ENCODE data around the gene PDE8B. TPM values are rescaled to one million over a fixed set of nuclear protein-coding genes. Genes with fewer than 3 reads are reported as not detected.

The PDE8B gene
- total RNA-seq, 1 donor from 2014 or later = 2.6 TPM

- TF ChIP-seq CTCF (IDR thresholded peaks at IDR 0.05; ENCODE audit: unreplicated experiment) = no peak
- Mint-ChIP-seq H3K4me3 (ENCODE audit: low read depth) (no peak overlapping the region), H3K27me3 (no peaks in the 10 kb centered on the region), H3K4me1 (ENCODE audit: low read depth) (peaks cover 6% of the 10 kb centered on the region), H3K27ac (no peak overlapping the region), H3K9me3 (ENCODE audit: low read depth) (peaks cover 6% of the 10 kb centered on the region), H3K36me3 (ENCODE audit: insufficient read depth) (no peaks in the 10 kb centered on the region)
- no peak for DNase-seq (ENCODE audit: low spot score, unreplicated experiment)
These were observed 107.6 kb downstream of the PDE8B start for GRCh38 chr5:77318060-77318459.

DNA sequence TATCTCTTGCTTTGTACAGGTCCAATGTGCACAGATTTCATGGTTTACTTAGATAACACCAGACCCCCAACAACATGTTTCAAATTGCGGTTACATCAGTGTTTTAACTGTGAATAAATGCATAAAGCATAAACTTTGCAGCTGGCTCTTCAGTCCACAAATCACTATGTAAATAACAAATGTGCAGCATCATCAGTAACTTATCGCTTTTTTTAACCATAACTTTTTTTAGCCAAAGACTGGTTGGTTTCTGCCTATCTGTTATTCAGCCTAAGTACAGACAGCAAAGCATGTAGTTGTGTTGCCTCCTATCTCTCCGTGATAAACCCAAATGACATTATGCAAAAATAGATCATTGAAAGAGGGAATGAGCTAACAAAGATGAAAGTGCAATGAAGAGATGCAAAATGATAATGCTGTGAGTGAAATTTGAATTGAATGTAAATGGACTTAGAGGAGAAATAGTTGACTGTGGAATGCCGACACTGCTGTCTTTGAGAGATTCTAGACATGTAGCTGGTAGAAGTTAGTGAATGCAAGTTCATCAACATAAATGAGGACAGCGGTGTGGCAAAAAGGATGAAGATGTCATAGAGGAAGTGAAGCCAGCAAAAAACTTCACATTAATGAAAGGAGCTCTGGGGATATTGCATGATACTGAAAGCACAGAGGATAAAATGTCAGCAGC, 108.8 kb downstream of the PDE8B start:
- DNase-seq (ENCODE audit: low spot score, unreplicated experiment) = no peak
- no peak for TF ChIP-seq CTCF (IDR thresholded peaks at IDR 0.05; ENCODE audit: unreplicated experiment)
- Mint-ChIP-seq H3K4me3 (ENCODE audit: low read depth) (no peak overlapping the region), H3K9me3 (ENCODE audit: low read depth) (peaks cover under 1% of the 10 kb centered on the region), H3K27ac (no peak overlapping the region), H3K36me3 (ENCODE audit: insufficient read depth) (no peaks in the 10 kb centered on the region), H3K4me1 (ENCODE audit: low read depth) (peaks cover 6% of the 10 kb centered on the region), H3K27me3 (no peaks in the 10 kb centered on the region)

- DNase-seq (ENCODE audit: low spot score, unreplicated experiment) = no peak
- peaks cover 6% of the 10 kb centered on the region for H3K4me1 Mint-ChIP-seq (ENCODE audit: low read depth)
- no peak overlapping the region for H3K4me3 Mint-ChIP-seq (ENCODE audit: low read depth)
- no peaks in the 10 kb centered on the region for H3K9me3 Mint-ChIP-seq (ENCODE audit: low read depth)
- no peak overlapping the region for H3K27ac Mint-ChIP-seq
- TF ChIP-seq CTCF (IDR thresholded peaks at IDR 0.05; ENCODE audit: unreplicated experiment) = no peak
- no peaks in the 10 kb centered on the region for H3K27me3 Mint-ChIP-seq
- H3K36me3 Mint-ChIP-seq (ENCODE audit: insufficient read depth) = no peaks in the 10 kb centered on the region
These were observed 111.4 kb downstream of the PDE8B start for GRCh38 chr5:77321793-77322394.

GRCh38 chr5:77322406-77322805, 111.9 kb downstream of the PDE8B start:
- Mint-ChIP-seq H3K4me1 (ENCODE audit: low read depth) (peaks cover 6% of the 10 kb centered on the region), H3K27ac (no peak overlapping the region), H3K36me3 (ENCODE audit: insufficient read depth) (no peaks in the 10 kb centered on the region), H3K9me3 (ENCODE audit: low read depth) (no peaks in the 10 kb centered on the region), H3K4me3 (ENCODE audit: low read depth) (no peak overlapping the region), H3K27me3 (no peaks in the 10 kb centered on the region)
- no peak for DNase-seq (ENCODE audit: low spot score, unreplicated experiment)
- TF ChIP-seq CTCF (IDR thresholded peaks at IDR 0.05; ENCODE audit: unreplicated experiment) = no peak

DNA sequence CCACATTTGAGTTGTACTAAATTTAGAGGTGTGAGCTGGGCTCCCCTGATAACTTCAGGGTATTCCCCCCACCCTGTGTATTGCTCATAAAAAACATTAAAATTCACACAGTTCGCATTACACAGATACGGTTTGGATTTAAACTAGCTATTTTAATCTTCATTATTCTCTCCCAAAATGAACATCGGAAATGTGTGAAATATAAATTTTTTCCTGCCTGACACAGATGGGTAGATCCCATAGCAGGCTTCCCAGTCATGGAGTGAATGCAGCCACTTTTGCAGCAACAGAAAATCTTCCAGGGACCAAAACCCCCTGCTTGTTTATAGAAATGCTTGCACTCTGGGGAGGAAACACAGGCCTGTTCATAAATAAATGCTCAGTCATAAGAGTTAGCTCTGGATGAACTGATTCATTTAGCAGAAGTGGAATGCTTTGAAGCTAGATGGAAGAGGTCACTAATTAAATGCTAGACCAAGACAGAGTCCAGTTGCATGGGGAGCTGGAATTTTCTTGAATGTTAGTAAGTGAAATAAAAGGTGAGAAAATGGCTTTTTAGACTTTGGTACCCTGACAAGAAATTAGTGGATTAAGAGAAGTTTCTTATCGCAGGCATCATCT, 115.6 kb downstream of the PDE8B start:
- Mint-ChIP-seq H3K36me3 (ENCODE audit: insufficient read depth) (no peaks in the 10 kb centered on the region), H3K9me3 (ENCODE audit: low read depth) (no peaks in the 10 kb centered on the region), H3K4me1 (ENCODE audit: low read depth) (peaks cover 4% of the 10 kb centered on the region), H3K4me3 (ENCODE audit: low read depth) (no peak overlapping the region), H3K27me3 (no peaks in the 10 kb centered on the region), H3K27ac (no peak overlapping the region)
- TF ChIP-seq CTCF (IDR thresholded peaks at IDR 0.05; ENCODE audit: unreplicated experiment) = no peak
- DNase-seq (ENCODE audit: low spot score, unreplicated experiment) = no peak
